Cardiac muscle cell (in vitro differentiated cells and primary cell): ENCODE results near the gene C16orf96. TPM values are rescaled to one million over a fixed set of nuclear protein-coding genes. Genes with fewer than 3 reads are reported as not detected.

Experiments used
- DNase-seq, 2 donors: peaks; one replicate each; pipeline versions ENCODE4 v3.0.0 to v3.0.0-alpha.2; 2010 to 2017; ENCODE audit warnings: low read depth in 1 of 2, low spot score in 1 of 2
- H3K27ac ChIP-seq: fragments of 200-600 bp; sonication (generic); 2 replicates; pipeline ENCODE4 v1.5.1; 2016
- H3K27me3 ChIP-seq: fragments of 200-600 bp; sonication (generic); 2 replicates; pipeline ENCODE4 v1.6.0; 2016; ENCODE audit warnings: control low read depth
- H3K36me3 ChIP-seq: fragments of 200-600 bp; sonication (generic); 2 replicates; pipeline ENCODE4 v1.5.1; 2016; ENCODE audit warnings: control low read depth
- H3K4me1 ChIP-seq: fragments of 200-600 bp; sonication (generic); 2 replicates; pipeline ENCODE4 v1.8.1; 2017; ENCODE audit warnings: low read depth, mild to moderate bottlenecking, mixed run types
- H3K4me3 ChIP-seq: fragments of 200-600 bp; sonication (generic); 2 replicates; pipeline ENCODE4 v1.5.1; 2016; ENCODE audit warnings: mild to moderate bottlenecking
- H3K9me3 ChIP-seq: fragments of 200-600 bp; sonication (generic); 2 replicates; pipeline ENCODE4 v1.5.1; 2017; ENCODE audit warnings: low read depth, mild to moderate bottlenecking, control low read depth
- polyA plus RNA-seq: library from polyadenylated mRNA; unstranded; fragments of >200 nt; fragmentation: Nextera tagmentation; extraction: Ambion mirVana; gene quantifications from 2 replicates; pipeline ENCODE4 v1.2.1, GENCODE V29; 2016
- total RNA-seq: library from RNA; depleted of rRNA; stranded (reverse); fragments of >200 nt; gene quantifications from 2 replicates; pipeline ENCODE4 v1.2.3, GENCODE V29; 2016
- TF ChIP-seq, protein P1 (sequence below): IDR thresholded peaks from 2 replicates; pipeline ENCODE4 v1.5.1; 2012; ENCODE audit warnings: low read depth, mild to moderate bottlenecking, low read length

Gene C16orf96
- total and polyA plus RNA-seq, 2 experiments from 2014 or later = 0.39 to 3.6 TPM

DNA sequence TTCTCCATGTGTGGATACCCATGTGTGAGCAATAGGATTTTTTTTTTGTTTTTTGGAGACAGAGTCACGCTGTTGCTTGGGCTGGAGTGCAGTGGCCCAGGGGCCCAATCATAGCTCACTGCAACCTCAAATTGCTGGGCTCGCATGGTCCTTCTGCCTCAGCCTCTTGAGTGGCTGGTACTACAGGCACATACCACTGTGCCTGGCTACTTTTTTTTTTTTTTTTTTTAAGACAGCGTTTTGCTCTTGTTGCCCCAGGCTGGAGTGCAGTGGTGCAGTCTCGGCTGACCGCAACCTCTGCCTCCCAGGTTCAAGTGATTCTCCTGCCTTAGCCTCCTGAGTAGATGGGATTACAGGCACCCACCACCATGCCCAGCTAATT is 85.2 kb downstream of the C16orf96 start:
- TF ChIP-seq, protein P1, sequence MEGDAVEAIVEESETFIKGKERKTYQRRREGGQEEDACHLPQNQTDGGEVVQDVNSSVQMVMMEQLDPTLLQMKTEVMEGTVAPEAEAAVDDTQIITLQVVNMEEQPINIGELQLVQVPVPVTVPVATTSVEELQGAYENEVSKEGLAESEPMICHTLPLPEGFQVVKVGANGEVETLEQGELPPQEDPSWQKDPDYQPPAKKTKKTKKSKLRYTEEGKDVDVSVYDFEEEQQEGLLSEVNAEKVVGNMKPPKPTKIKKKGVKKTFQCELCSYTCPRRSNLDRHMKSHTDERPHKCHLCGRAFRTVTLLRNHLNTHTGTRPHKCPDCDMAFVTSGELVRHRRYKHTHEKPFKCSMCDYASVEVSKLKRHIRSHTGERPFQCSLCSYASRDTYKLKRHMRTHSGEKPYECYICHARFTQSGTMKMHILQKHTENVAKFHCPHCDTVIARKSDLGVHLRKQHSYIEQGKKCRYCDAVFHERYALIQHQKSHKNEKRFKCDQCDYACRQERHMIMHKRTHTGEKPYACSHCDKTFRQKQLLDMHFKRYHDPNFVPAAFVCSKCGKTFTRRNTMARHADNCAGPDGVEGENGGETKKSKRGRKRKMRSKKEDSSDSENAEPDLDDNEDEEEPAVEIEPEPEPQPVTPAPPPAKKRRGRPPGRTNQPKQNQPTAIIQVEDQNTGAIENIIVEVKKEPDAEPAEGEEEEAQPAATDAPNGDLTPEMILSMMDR = no peak
- no peaks in the 10 kb centered on the region for H3K36me3 ChIP-seq
- no peak for DNase-seq
- no peak overlapping the region for H3K4me3 ChIP-seq
- H3K27ac ChIP-seq = no peak overlapping the region
- no peaks in the 10 kb centered on the region for H3K27me3 ChIP-seq
- no peaks in the 10 kb centered on the region for H3K9me3 ChIP-seq
- H3K4me1 ChIP-seq = no peaks in the 10 kb centered on the region

GRCh38 chr16:4641895-4642294 is 85.8 kb downstream of the C16orf96 start:
- H3K27ac ChIP-seq = no peak overlapping the region
- no peak for DNase-seq
- H3K9me3 ChIP-seq = no peaks in the 10 kb centered on the region
- TF ChIP-seq, protein P1 = no peak
- no peak overlapping the region for H3K4me3 ChIP-seq
- no peaks in the 10 kb centered on the region for H3K36me3 ChIP-seq
- no peaks in the 10 kb centered on the region for H3K4me1 ChIP-seq
- H3K27me3 ChIP-seq = no peaks in the 10 kb centered on the region

DNA sequence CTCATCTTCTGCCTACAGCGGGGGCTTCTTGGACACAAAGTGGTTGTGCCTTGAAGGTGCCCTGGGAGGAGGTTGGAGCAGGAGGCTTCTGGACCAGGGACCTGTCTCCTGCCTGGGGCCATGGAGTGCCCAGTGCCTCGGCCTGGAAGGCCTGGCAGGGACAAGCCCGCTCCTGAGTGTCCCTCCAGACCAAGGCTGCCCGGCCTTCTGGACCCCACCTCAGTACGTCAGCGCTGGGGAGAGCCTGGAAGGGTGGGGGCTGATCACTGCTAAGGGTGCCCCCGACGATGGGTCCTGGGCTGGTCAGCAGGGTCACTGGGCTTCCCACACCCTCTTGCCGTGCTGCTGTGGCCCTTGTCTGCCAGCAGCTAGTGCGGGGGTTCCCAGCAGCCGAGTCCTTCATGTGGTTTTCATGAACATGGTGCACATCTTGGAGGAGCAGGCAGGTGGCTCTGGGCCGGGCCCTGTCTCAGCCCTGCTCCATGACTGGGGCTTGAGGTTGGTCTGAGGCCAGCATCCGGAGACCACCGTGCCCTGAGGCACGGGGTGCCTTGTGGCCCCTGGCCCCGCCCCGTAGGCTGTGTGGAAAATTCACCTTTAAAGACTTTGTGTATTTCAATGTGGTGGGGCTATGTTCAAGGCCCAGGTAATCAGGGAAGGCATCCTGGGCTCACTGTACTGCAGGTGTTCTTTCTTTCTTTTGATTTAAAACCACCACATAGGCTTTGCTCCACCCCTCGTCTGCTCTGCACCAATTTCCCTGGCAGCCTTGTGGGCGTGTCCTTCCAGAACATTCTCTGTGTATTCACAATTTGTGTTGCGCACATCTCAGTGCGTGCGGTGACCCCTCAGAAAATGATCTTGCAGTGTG is 90.9 kb downstream of the C16orf96 start:
- no peak overlapping the region for H3K27ac ChIP-seq
- DNase-seq = no peak
- H3K36me3 ChIP-seq = no peaks in the 10 kb centered on the region
- no peak overlapping the region for H3K4me3 ChIP-seq
- TF ChIP-seq, protein P1 = no peak
- no peaks in the 10 kb centered on the region for H3K27me3 ChIP-seq
- no peaks in the 10 kb centered on the region for H3K9me3 ChIP-seq
- no peaks in the 10 kb centered on the region for H3K4me1 ChIP-seq

- H3K27me3 ChIP-seq = no peaks in the 10 kb centered on the region
- DNase-seq = no peak
- TF ChIP-seq, protein P1 = no peak
- H3K4me3 ChIP-seq = no peak overlapping the region
- H3K4me1 ChIP-seq = no peaks in the 10 kb centered on the region
- H3K36me3 ChIP-seq = no peaks in the 10 kb centered on the region
- H3K9me3 ChIP-seq = no peaks in the 10 kb centered on the region
- no peak overlapping the region for H3K27ac ChIP-seq
Observed at GRCh38 chr16:4647644-4647980, 91.5 kb downstream of the C16orf96 start.

- no peak overlapping the region for H3K27ac ChIP-seq
- no peak for DNase-seq
- H3K4me1 ChIP-seq = no peaks in the 10 kb centered on the region
- H3K4me3 ChIP-seq = no peak overlapping the region
- TF ChIP-seq, protein P1 = no peak
- no peaks in the 10 kb centered on the region for H3K9me3 ChIP-seq
- no peaks in the 10 kb centered on the region for H3K36me3 ChIP-seq
- no peaks in the 10 kb centered on the region for H3K27me3 ChIP-seq
Observed at GRCh38 chr16:4648917-4649316, 92.8 kb downstream of the C16orf96 start.
